EL (cell line): ENCODE results near the gene CSE1L.
A peak's percentile ranks its signal among the peaks of the same experiment; 100 is the strongest.
"Not testable (repeated sequence)": the region's sequence is repeated elsewhere in the genome, so short reads cannot be mapped to it uniquely, and the experiment has no call there.

Source experiments
- DNase-seq: peaks from one replicate; pipeline ENCODE4 v3.0.0-alpha.2; 2016

CSE1L gene

GRCh38 chr20:49074521-49074920 is 28.4 kb downstream of the CSE1L start:
- DNase-seq: no peak

- no peak for DNase-seq
These were observed 32.2 kb downstream of the CSE1L start for GRCh38 chr20:49078310-49078709.

DNA sequence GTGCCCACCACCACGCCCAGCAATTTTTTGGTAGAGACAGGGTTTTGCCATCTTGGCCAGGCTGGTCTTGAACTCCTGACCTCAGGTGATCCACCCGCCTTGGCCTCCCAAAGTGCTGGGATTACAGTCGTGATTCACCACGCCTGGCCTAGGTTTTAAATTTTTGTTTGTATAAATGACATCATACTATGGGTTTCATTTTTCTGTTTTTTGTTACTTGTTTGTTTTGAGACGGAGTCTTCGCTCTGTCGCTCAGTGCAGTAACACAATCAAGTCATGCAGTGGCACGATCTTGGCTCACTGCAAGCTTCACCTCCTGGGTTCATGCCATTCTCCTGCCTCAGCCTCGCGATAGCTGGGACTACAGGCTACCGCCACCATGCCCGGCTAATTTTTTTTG is 36.2 kb downstream of the CSE1L start:
- not testable (repeated sequence) for DNase-seq

GRCh38 chr20:49091104-49091503 is 45.0 kb downstream of the CSE1L start:
- no peak for DNase-seq

DNA sequence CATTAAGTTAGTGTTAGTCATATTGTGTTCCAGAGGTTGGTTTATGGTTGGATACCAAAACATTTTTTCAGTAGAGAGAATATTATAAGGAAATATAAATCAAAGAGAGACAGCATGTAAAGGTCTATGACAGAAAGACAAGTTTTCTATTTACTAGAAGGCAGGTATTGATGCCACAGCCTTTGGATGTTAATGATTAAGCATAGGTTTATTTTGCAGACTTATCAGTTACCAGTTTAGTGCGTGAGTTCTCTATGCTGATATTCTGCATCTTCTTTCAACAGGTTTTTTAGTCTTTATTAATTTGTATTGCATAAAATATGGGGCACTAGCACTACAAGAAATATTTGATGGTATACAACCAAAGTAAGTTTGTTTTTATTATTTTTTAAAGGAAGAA is 45.6 kb downstream of the CSE1L start:
- DNase-seq: no peak

- DNase-seq: no peak
These were observed 50.2 kb downstream of the CSE1L start for GRCh38 chr20:49096203-49096730.

GRCh38 chr20:49097159-49097558 is 51.0 kb downstream of the CSE1L start:
- DNase-seq: no peak

DNA sequence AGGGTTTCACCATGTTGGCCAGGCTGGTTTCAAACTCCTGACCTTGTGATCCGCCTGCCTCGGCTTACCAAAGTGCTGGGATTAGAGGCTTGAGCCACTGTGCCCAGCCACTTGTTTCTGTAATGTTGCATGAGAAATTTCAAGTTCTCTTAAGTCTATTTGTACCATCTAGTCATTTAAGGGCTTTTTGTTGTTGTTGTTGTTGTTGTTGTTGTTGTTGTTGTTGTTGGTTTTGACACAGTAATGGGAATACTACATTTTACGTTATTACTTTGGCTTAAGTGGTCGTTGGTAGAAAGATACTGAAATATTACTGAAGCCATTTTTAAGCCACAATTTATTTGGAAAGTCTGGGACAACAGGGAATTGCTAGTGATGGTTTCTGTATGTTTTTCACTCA is 52.0 kb downstream of the CSE1L start:
- DNase-seq: no peak

GRCh38 chr20:49099011-49099410 is 52.9 kb downstream of the CSE1L start:
- DNase-seq: no peak

DNA sequence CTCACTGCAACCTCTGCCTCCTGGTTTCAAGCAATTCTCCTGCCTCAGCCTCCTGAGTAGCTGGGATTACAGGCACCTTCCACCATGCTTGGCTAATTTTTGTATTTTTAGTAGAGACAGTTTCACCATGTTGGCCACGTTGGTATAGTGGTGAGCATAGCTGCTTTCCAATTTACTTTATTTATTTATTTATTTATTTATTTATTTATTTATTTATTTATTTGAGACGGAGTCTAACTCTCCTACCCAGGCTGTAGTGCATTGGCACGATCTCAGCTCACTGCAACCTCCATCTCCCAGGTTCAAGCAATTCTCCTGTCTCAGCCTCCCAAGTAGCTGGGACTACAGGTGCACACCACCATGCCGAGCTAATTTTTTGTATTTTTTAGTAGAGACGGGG is 54.2 kb downstream of the CSE1L start:
- DNase-seq: not testable (repeated sequence)

DNA sequence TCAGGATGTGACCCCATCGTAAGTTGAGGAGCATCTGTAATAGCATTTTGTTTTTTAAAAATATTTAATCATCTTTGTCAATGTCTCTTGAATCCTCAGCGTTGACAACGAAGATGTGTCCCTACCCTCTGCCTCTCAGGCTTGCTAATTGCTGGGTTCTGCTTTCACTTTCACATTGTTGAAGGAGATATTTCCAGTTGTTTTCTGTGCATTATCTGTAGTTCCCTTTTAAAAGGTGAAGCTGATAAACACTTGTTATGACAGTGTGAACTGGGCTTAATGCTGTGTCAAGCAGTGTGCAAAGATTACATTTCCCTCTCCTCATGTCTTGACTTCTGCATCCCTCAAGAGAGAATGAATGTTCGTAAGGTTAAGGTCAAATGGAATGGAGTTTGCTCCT is 54.9 kb downstream of the CSE1L start:
- DNase-seq: no peak

- no peak for DNase-seq
These were observed 56.9 kb downstream of the CSE1L start for GRCh38 chr20:49103019-49103418.

GRCh38 chr20:49103647-49104364 is 57.7 kb downstream of the CSE1L start:
- no peak for DNase-seq

GRCh38 chr20:49104365-49104648 is 58.2 kb downstream of the CSE1L start:
- DNase-seq: no peak

DNA sequence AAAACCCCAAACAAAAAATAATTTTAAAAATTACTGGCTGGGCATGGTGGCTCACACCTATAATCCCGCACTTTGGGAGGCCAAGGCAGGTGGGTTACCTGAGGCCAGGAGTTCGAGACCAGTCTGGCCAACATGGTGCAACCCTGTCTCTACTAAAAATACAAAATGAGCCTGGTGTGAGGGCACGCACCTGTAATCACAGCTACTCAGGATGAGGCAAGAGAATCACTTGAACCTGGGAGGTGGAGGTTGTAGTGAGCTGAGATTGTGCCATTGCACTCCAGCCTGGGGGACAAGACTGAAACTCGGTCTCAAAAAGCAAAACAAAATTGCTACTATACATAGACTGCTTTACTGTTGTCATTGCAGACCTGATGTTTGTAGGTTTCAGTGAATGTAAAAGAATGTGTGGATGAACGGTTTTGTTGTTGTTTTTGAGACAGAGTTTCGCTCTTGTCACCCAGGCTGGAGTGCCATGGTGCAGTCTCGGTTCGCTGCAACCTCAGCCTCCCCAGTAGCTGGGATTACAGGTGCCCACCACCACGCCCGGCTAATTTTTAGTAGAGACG is 59.0 kb downstream of the CSE1L start:
- not testable (repeated sequence) for DNase-seq

DNA sequence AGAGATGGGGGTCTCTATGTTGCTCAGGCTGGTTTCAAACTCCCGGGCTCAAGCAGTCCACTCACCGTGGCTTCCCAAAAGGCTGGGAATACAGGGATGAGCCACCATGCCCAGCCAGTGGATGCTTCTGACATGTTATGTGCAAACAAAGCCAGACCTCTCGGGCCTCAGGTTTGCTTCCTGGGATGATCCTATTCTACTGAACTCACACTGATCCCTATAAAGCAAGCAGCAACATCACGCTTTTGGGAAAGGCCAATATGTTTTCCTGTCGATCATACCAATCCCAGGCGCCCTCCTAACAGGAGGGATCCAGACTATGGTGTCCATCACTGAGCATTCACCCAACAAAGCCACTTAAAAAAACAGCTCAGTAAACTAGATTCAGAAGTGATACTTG is 60.2 kb downstream of the CSE1L start:
- no peak for DNase-seq

DNA sequence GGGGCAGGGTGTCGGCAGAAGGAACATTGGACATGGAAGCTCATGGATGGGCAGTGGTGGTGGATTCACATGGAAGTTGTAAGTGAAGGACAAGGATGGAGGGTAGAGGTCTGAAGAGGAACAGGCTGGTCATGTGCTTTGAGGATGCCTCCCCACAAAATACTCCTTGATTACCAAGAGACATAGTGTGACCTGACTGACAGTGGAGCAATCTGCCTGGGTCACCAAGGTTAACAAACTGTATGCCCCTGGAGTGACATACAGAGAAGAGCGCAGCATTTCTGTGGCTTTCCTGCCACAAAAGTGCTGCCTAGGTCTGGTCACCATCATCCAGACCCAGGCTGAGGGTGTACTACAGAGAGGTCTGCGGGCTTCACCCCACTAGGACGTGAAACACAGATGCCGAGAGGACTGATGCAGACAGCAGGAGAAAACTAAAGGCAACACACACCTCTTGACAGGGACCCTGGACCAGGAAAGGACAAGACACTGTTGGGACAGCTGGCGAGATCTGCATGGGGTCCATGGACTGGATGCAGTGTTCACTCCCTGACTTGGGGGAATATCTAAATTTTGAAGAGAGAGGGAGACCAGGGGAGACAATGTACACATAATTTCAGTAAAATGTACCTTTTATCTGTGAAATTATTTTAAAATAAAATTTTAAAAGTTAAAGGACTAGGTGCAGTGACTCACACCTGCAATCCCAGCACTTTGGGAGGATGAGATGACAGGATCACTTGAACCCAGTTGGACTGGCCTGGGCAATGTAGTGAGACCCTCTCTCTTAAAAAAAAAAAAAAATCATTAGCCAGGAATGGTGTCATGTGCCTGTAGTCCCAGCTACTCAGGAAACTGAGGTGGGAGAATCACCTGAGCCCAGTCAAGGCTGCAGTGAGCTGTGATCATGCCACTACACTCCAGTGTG is 64.9 kb downstream of the CSE1L start:
- no peak for DNase-seq

GRCh38 chr20:49112596-49113274 is 66.6 kb downstream of the CSE1L start:
- peak; percentile 56 for DNase-seq

DNA sequence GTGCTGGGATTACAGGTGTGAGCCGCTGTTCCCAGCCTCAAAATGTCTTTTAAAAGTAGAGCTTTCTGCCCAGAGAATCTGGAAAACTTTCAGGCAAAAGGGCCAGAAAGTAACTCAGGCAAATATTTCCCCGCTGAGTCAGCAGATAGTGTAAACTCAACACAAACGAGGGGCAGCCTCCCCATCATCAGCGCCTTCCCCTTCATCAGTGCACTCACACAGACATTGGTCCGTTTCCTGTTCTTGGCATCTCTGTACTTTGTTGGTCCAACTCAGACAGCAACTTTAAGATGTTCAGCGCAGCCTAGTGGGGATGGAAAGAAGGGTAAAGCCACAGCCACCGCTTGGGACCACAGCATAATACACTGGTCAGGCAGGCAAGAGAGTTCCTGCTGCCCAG is 69.5 kb downstream of the CSE1L start:
- DNase-seq: peak; percentile 35

DNA sequence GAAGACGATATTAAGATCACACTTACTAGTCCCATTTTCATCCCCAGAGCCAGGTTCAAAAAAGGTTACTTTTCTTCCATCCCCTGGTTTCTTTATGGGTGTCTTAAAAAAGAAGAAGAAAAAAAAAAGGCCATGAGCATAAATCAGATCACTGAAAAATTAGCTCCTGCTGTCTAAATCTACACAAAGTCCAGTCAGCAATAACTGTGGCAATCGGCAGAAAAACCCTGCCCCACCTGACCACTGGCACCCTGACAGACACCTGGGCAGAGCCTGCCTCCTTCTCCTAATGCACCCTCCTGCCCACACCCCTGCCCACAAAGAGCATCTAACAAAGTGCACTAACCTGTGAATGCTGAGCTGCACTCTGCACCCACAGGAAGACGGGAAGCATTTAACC is 72.2 kb downstream of the CSE1L start:
- DNase-seq: no peak

- no peak for DNase-seq
These were observed 73.9 kb downstream of the CSE1L start for GRCh38 chr20:49119988-49120387.

- DNase-seq: no peak
These were observed 76.8 kb downstream of the CSE1L start for GRCh38 chr20:49122920-49123319.

DNA sequence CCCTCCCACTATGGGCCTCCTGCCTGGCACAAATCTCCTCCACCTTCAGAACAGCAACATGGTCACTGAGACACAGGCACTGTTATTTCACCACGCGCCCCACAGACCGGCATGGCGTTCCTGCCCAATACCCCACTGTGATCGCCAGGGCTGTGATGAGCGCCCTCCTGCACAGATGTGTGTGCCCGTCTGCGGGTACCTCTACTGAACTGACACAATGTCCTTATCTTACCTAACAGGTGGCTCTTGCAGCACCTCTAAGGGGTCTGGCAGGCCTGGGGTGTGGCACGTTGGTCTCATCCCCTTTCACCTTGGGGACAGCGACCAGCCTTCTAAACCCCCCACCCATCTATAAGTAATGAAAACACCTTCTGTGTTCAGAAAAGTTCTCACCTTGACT is 77.9 kb downstream of the CSE1L start:
- no peak for DNase-seq
